Measurements from ENCODE around the gene PSTPIP1. TPM values are rescaled to one million over a fixed set of nuclear protein-coding genes. Genes with fewer than 3 reads are reported as not detected.

Gene PSTPIP1
- total and polyA plus RNA-seq, 10 donors, result 31.1 to 150 (median 84.0) TPM

DNA sequence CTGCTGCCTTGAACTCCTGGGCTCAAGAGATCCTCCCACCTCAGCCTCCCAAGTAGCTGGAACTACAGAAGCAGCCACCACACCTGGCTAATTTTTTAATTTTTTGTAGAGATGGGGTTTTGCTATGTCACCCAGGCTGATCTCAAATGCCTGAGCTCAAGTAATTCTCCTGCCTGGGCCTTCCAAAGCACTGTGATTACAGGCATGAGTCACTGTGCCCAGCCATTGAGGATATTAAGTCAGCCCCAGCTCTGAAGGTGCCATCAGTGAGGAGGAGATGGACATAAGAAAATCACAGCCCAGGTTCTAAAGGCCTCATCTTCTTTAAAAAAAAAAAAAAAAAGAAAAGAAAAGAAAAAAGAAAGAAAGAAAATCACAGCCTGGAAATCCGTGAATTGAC lies 26.6 kb upstream of the PSTPIP1 start:
- Histone ChIP-seq H3K27ac (no peak overlapping the region), H3K27me3 (replicated peaks in 1 of 7) (peaks cover 0 to 5% (median 0%) of the 10 kb centered on the region in 7 donors), H3K4me3 (no peak overlapping the region), H3K4me1 (peaks cover 0 to 6% (median 2%) of the 10 kb centered on the region in 6 donors), H3K36me3 (no peaks in the 10 kb centered on the region), H3K9me3 (no peaks in the 10 kb centered on the region)
- no peak for DNase-seq
- intact Hi-C loops (cut with DNase I; ENCODE audit: low total_unique reads), result no loop called here
- WGBS, 5 donors, result 91 to 97% (median 95%) methylated on average over 1 of the region's 1 CpG
- TF ChIP-seq POLR2A (IDR thresholded peaks at IDR 0.05) (no peak), POLR2AphosphoS5 (IDR thresholded peaks at IDR 0.05) (no peak)
- TF ChIP-seq, protein P1, sequence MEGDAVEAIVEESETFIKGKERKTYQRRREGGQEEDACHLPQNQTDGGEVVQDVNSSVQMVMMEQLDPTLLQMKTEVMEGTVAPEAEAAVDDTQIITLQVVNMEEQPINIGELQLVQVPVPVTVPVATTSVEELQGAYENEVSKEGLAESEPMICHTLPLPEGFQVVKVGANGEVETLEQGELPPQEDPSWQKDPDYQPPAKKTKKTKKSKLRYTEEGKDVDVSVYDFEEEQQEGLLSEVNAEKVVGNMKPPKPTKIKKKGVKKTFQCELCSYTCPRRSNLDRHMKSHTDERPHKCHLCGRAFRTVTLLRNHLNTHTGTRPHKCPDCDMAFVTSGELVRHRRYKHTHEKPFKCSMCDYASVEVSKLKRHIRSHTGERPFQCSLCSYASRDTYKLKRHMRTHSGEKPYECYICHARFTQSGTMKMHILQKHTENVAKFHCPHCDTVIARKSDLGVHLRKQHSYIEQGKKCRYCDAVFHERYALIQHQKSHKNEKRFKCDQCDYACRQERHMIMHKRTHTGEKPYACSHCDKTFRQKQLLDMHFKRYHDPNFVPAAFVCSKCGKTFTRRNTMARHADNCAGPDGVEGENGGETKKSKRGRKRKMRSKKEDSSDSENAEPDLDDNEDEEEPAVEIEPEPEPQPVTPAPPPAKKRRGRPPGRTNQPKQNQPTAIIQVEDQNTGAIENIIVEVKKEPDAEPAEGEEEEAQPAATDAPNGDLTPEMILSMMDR (IDR thresholded peaks at IDR 0.05 in 8 of 11, conservative IDR thresholded peaks at IDR 0.05 in 3 of 11), result no peak

DNA sequence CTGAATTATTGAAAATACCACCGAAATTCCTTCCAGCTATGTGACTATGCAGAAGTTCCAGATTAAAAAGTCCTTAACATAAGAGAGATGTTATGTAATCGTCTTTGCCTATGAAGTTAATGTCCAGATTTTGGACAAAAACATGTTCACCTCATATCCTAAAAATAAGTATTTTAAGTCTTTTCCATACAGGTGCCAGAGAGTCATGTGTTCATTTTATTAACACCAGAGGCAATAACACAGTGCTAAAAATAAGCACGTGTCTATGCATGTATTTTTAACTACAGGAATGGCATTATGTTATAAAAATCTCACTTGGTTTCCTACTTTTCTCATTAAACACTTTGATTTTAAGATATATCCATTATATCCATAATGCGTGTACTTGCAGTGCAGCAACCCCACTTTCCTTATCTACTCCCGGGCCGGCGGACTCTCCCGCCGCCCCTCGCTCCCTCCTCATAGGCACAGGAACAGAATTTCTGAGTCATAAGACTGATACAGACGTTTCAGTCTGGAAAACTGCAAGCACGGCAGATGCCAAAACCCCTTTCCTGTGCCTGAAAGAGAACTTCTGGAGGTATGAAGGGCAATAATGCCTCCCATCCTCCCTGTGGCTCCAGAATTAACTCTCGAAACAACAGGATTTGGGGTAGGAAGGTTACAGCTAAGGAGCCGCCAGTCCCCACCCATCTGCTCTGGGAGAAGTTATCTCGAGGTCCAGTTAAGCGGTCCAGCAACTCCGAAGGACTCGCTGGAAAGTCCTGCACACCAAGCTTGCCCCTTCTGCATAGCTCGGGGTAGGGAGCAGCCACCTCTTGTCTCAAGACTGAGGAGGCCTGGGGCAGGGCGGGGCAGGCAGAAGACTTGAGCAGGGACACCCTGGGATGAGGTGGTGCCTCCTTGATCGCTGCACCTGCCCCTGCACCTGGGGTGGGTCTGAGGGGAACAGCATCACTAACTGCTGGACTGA lies 22.3 kb upstream of the PSTPIP1 start:
- intact Hi-C loops (cut with DNase I; ENCODE audit: low total_unique reads), result loop anchor here (10.0 kb wide), 1 partner anchor 52 kb away; no protein-coding TSS in a partner anchor
- DNase-seq, result no peak
- H3K4me3 ChIP-seq, result peak overlapping the region in 2 of 8 donors; percentile 8 to 41
- peaks cover 0 to 33% (median 6%) of the 10 kb centered on the region in 6 donors for H3K4me1 ChIP-seq
- H3K36me3 ChIP-seq, result no peaks in the 10 kb centered on the region
- no peaks in the 10 kb centered on the region for H3K9me3 ChIP-seq
- no peaks in the 10 kb centered on the region for H3K27me3 ChIP-seq (replicated peaks in 1 of 7)
- peak overlapping the region in 1 of 8 donors; percentile 5 for H3K27ac ChIP-seq
- 64 to 77% (median 73%) methylated on average over 21 of the region's 21 CpGs for WGBS, 5 donors
- TF ChIP-seq, protein P1 (IDR thresholded peaks at IDR 0.05 in 8 of 11, conservative IDR thresholded peaks at IDR 0.05 in 3 of 11), result no peak

DNA sequence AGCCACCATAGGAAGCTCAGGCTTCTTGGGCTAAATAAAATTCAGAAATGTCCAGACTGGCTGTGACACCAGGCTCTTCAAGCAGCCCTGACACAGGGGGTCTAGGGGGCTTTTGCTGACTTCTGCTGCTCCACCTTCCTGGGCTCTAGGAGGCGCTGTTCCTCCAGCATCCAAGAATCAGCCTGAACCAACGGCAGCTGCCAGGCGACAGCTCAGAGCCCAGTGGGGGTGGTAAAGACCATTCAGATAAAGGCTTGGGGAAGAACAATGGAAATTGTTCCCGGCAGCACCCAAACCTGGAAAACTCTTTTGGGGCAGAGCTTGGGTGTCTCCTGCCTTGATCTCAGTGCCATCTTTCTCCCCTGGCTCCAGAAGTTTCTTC lies 21.6 kb upstream of the PSTPIP1 start:
- Histone ChIP-seq H3K4me3 (no peak overlapping the region), H3K9me3 (peaks cover 0 to under 1% (median 0%) of the 10 kb centered on the region in 8 donors), H3K27me3 (replicated peaks in 1 of 7) (no peaks in the 10 kb centered on the region), H3K4me1 (peaks cover 0 to 33% (median 6%) of the 10 kb centered on the region in 6 donors), H3K27ac (peak overlapping the region in 1 of 8 donors; percentile 5), H3K36me3 (no peaks in the 10 kb centered on the region)
- intact Hi-C loops (cut with DNase I; ENCODE audit: low total_unique reads), result loop anchor here (10.0 kb wide), 1 partner anchor 51 kb away; no protein-coding TSS in a partner anchor
- TF ChIP-seq POLR2AphosphoS5 (IDR thresholded peaks at IDR 0.05) (peak in 1 of 3 donors; percentile 51), POLR2A (IDR thresholded peaks at IDR 0.05) (no peak)
- TF ChIP-seq, protein P1 (IDR thresholded peaks at IDR 0.05 in 8 of 11, conservative IDR thresholded peaks at IDR 0.05 in 3 of 11), result peak; percentile 28 to 75 (median 62)
- no peak for DNase-seq
- WGBS, 5 donors, result 4 to 14% (median 8%) methylated on average over 4 of the region's 4 CpGs

DNA sequence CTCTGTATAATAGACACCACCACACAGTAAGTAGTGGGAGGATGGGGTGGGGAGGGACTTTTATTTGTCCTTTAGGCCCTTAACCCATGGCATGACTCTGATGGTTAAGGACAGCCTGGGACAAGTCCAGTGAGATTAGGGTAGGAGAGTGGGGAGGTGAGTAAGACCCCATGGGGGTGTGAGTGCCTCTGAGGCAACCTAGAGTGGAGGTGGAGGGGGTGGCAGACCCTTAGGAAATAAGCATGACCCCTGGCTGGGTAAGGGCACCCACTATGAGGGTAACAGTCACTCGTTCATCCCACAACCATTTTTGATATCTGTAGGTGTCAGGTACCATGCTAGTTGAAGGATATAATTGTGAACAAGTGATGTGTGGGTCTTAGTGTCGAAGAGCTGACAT lies 21.0 kb upstream of the PSTPIP1 start:
- H3K36me3 ChIP-seq, result no peaks in the 10 kb centered on the region
- H3K27me3 ChIP-seq (replicated peaks in 1 of 7), result no peaks in the 10 kb centered on the region
- WGBS, 5 donors, result 84 to 88% (median 85%) methylated on average over 2 of the region's 2 CpGs
- H3K27ac ChIP-seq, result no peak overlapping the region
- intact Hi-C loops (cut with DNase I; ENCODE audit: low total_unique reads), result loop anchor here (10.0 kb wide), 1 partner anchor 51 kb away; no protein-coding TSS in a partner anchor
- H3K4me1 ChIP-seq, result peaks cover 0 to 33% (median 6%) of the 10 kb centered on the region in 6 donors
- TF ChIP-seq POLR2A (IDR thresholded peaks at IDR 0.05), result no peak
- TF ChIP-seq, protein P1 (IDR thresholded peaks at IDR 0.05 in 8 of 11, conservative IDR thresholded peaks at IDR 0.05 in 3 of 11), result no peak
- TF ChIP-seq POLR2AphosphoS5 (IDR thresholded peaks at IDR 0.05), result no peak
- H3K9me3 ChIP-seq, result peaks cover 0 to 6% (median 0%) of the 10 kb centered on the region in 8 donors
- no peak overlapping the region for H3K4me3 ChIP-seq
- no peak for DNase-seq

Data from spleen (tissue), 11 donors.